GM12878 (cell line): ENCODE measurements around the gene MSRB2. TPM values are rescaled to one million over a fixed set of nuclear protein-coding genes. Genes with fewer than 3 reads are reported as not detected.

ENCODE experiments used
- ATAC-seq: fragments of 200-7000 bp; cut with Tn5 transposase; 3 replicates; pipeline ENCODE4 v1.9.1; 2020; ENCODE audit warnings: mild to moderate bottlenecking, moderate library complexity
- BruUV-seq: library from RNA; stranded (reverse); fragments of 400-500 nt; replicated peaks from 2 replicates; lab custom pipeline; 2021; lab: Mats Ljungman, UMichigan
- CTCF ChIA-PET: fragments of 300-600 bp; sonication (Branson Sonifier 250); formaldehyde crosslinking; extraction: SDS; loops from one replicate; lab custom pipeline; 2021; ENCODE audit warnings: inconsistent platforms; lab: Yijun Ruan, JAX
- POLR2A ChIA-PET: fragments of 350-600 bp; formaldehyde crosslinking; extraction: SDS; loops from one replicate; lab custom pipeline; 2021; ENCODE audit warnings: inconsistent platforms; lab: Charles Lee
- RAD21 ChIA-PET: fragments of 300-600 bp; sonication (Branson Sonifier 250); formaldehyde crosslinking; loops from one replicate; lab custom pipeline; 2023; ENCODE audit warnings: antibody characterized with exemption; ENCODE audit not compliant: unreplicated experiment; lab: Charles Lee
- SMC1A ChIA-PET: fragments of 300-600 bp; sonication (Branson Sonifier 250); formaldehyde crosslinking; loops from one replicate; lab custom pipeline; 2023; ENCODE audit not compliant: unreplicated experiment, uncharacterized antibody; lab: Charles Lee
- DNase-seq: peaks from one replicate; pipeline ENCODE4 v3.0.0-alpha.2; 2011; ENCODE audit warnings: low read depth, low spot score
- FAIRE-seq: peaks from 3 replicates; lab custom pipeline; 2011; peaks lifted over from hg19 to GRCh38; lab: Jason Lieb, UNC
- H2AFZ ChIP-seq: 2 replicates; pipeline ENCODE4 v1.6.0; 2011; ENCODE audit warnings: low read depth, low read length, control low read depth; ENCODE audit not compliant: control insufficient read depth
- H3K27ac ChIP-seq: 2 replicates; pipeline ENCODE4 v1.5.1; 2011; ENCODE audit warnings: control low read depth; ENCODE audit not compliant: control insufficient read depth, insufficient read depth
- H3K27me3 ChIP-seq, 2 experiments: replicated peaks in 1 of 2; 2 replicates each; pipeline versions ENCODE4 v1.6.0 to v1.6.1; 2011; ENCODE audit warnings: low read length in 1 of 2; ENCODE audit not compliant: control insufficient read depth in 2 of 2, insufficient read depth in 2 of 2
- H3K36me3 ChIP-seq, 2 experiments: 2 replicates each; pipeline ENCODE4 v1.5.1; 2011; ENCODE audit warnings: low read length in 1 of 2; ENCODE audit not compliant: control insufficient read depth in 2 of 2, insufficient read depth in 2 of 2
- H3K4me1 ChIP-seq: 2 replicates; pipeline ENCODE4 v1.6.1; 2011; ENCODE audit warnings: mild to moderate bottlenecking, low read length, moderate library complexity, mixed read lengths; ENCODE audit not compliant: control insufficient read depth, insufficient read depth
- H3K4me2 ChIP-seq: 2 replicates; pipeline ENCODE4 v1.6.0; 2011; ENCODE audit warnings: control low read depth; ENCODE audit not compliant: control insufficient read depth, insufficient read depth
- H3K4me3 ChIP-seq: fragments of 200-600 bp; sonication (generic); 2 replicates; pipeline ENCODE4 v1.5.1; 2016
- H3K79me2 ChIP-seq: 2 replicates; pipeline ENCODE4 v1.6.0; 2011; ENCODE audit warnings: low read length; ENCODE audit not compliant: control insufficient read depth, insufficient read depth
- H3K9ac ChIP-seq: 2 replicates; pipeline ENCODE4 v1.8.0; 2011; ENCODE audit warnings: low read length, control low read depth, mixed read lengths; ENCODE audit not compliant: control insufficient read depth, insufficient read depth
- H3K9me3 ChIP-seq: replicated peaks from 3 replicates; pipeline ENCODE4 v1.5.1; 2011; ENCODE audit warnings: mild to moderate bottlenecking, low read length; ENCODE audit not compliant: control insufficient read depth, insufficient read depth
- H4K20me1 ChIP-seq: 2 replicates; pipeline ENCODE4 v1.6.0; 2011; ENCODE audit not compliant: control insufficient read depth, insufficient read depth
- BCL3 ChIP-seq: IDR thresholded peaks from 2 replicates; pipeline ENCODE4 v1.6.1; 2011; ENCODE audit warnings: borderline replicate concordance, low read depth, mild to moderate bottlenecking, moderate library complexity, low read length; ENCODE audit not compliant: insufficient read depth, poor library complexity, severe bottlenecking
- CHD4 ChIP-seq: fragments of 200-600 bp; sonication (generic); IDR thresholded peaks from 2 replicates; pipeline ENCODE4 v1.6.1; 2016; ENCODE audit warnings: mild to moderate bottlenecking
- CREB1 ChIP-seq: IDR thresholded peaks from 2 replicates; pipeline ENCODE4 v1.6.1; 2012; ENCODE audit warnings: low read depth, mild to moderate bottlenecking, inconsistent platforms
- IKZF2 ChIP-seq, 2 experiments: fragments of 450-650 bp; IDR thresholded peaks; 2 replicates each; pipeline ENCODE4 v1.6.1; 2017; ENCODE audit warnings: mild to moderate bottlenecking in 2 of 2, moderate library complexity in 2 of 2
- NBN ChIP-seq: fragments of 450-650 bp; IDR thresholded peaks from 2 replicates; pipeline ENCODE4 v1.6.1; 2016
- SMAD5 ChIP-seq: IDR thresholded peaks from 2 replicates; pipeline ENCODE4 v1.6.1; 2016; ENCODE audit warnings: antibody characterized with exemption, low read depth
- ZBTB11 ChIP-seq: fragments of 450-650 bp; formaldehyde crosslinking; IDR thresholded peaks from 2 replicates; pipeline ENCODE4 v1.5.0; 2022; ENCODE audit warnings: mild to moderate bottlenecking, missing genetic modification characterization
- WGBS: methylation state at CpG from one replicate; pipeline ENCODE4 v1.1.6; 2016; ENCODE audit warnings: low lambda C conversion rate; ENCODE audit not compliant: insufficient replicate concordance, insufficient coverage; ENCODE audit errors: missing lambda C conversion rate; 5-methylcytosine and 5-hydroxymethylcytosine counted together
- in situ Hi-C: fragments of 300-500 bp; cut with MboI; formaldehyde crosslinking; loops from 9 replicates; pipeline ENCODE4 v1.14.3; 2018; ENCODE audit warnings: mixed read lengths
- intact Hi-C: fragments of 100-400 bp; cut with micrococcal nuclease; formaldehyde crosslinking; loops from one replicate; pipeline ENCODE4 v1.14.2; 2022; ENCODE audit not compliant: unreplicated experiment
- polyA plus RNA-seq, 11 experiments: library from polyadenylated mRNA; depleted of rRNA in 4 of 11; unstranded in 6 of 11; stranded (reverse) in 5 of 11; fragments of >200 nt; fragmentation: Nextera tagmentation in 4 of 11; fragmentation: Illumina TruSeq in 1 of 11; extraction: Ambion mirVana in 4 of 11; extraction: Trizol in 1 of 11; gene quantifications; 1 replicate in 1 of 11; 2 replicates in 10 of 11; pipeline versions ENCODE4 v1.2.1 to v1.2.3, GENCODE V29; 2011 to 2016; ENCODE audit warnings: inconsistent platforms in 2 of 11, missing spikeins in 2 of 11, low read depth in 1 of 11
- total RNA-seq, 4 experiments: library from RNA; depleted of rRNA in 3 of 4; stranded (reverse); fragments of >200 nt in 3 of 4; fragmentation: Illumina TruSeq in 1 of 4; extraction: Trizol in 1 of 4; gene quantifications; 2 replicates each; pipeline versions ENCODE4 v1.2.1 to v1.2.3, GENCODE V29; 2013 to 2021

The MSRB2 gene
- total and polyA plus RNA-seq, 10 of the 15 experiments (the other 5 are each of a cell fraction or from before 2014, with no cell fraction given), result 1.5 to 18.6 (median 6.2) TPM

- in situ Hi-C loops, result no loop called here
- H2AFZ ChIP-seq, result no peak overlapping the region
- no peak overlapping the region for H3K9ac ChIP-seq
- ChIA-PET CTCF (no interaction called here), SMC1A (no interaction called here), RAD21 (no interaction called here), POLR2A (no interaction called here)
- no peaks in the 10 kb centered on the region for H4K20me1 ChIP-seq
- ATAC-seq (no peak), FAIRE-seq (no peak), DNase-seq (no peak)
- H3K4me1 ChIP-seq, result no peaks in the 10 kb centered on the region
- H3K27ac ChIP-seq, result no peak overlapping the region
- no peaks in the 10 kb centered on the region for H3K36me3 ChIP-seq
- H3K4me3 ChIP-seq, result no peak overlapping the region
- no peaks in the 10 kb centered on the region for H3K79me2 ChIP-seq
- no peak for TF ChIP-seq BCL3
- TF ChIP-seq NBN, result no peak
- TF ChIP-seq IKZF2 (IDR thresholded peaks at IDR 0.05), result no peak
- TF ChIP-seq SMAD5, result no peak
- TF ChIP-seq CREB1, result no peak
- TF ChIP-seq CHD4, result no peak
- no peak for TF ChIP-seq ZBTB11 (CRISPR knock-in tag)
- no peaks in the 10 kb centered on the region for H3K27me3 ChIP-seq
- intact Hi-C loops, result no loop called here
- H3K9me3 ChIP-seq, result no peaks in the 10 kb centered on the region
- 93% methylated on average over 5 of the region's 5 CpGs for WGBS
- no TSS peak for BruUV-seq
- no peak overlapping the region for H3K4me2 ChIP-seq
These were observed 25.8 kb downstream of the MSRB2 start for GRCh38 chr10:23121135-23121534.
